MM.1S (cell line): ENCODE results near the gene PDE11A.

Source experiments
- DNase-seq: peaks from one replicate; pipeline ENCODE4 v3.0.0-alpha.2; 2015
- H2AFZ ChIP-seq: fragments of 300-600 bp; sonication (generic); 2 replicates; pipeline ENCODE4 v1.6.0; 2016; ENCODE audit warnings: antibody characterized with exemption, low read length
- H3F3A ChIP-seq: fragments of 300-600 bp; sonication (generic); 2 replicates; pipeline ENCODE4 v1.6.1; 2016; ENCODE audit warnings: mild to moderate bottlenecking, antibody characterized with exemption, low read length, moderate library complexity, mixed read lengths; ENCODE audit not compliant: insufficient read depth
- H3K27ac ChIP-seq: fragments of 300-600 bp; sonication (generic); 2 replicates; pipeline ENCODE4 v1.5.1; 2016; ENCODE audit warnings: mild to moderate bottlenecking, low read length
- H3K27me3 ChIP-seq: fragments of 300-600 bp; sonication (generic); replicated peaks from 2 replicates; pipeline ENCODE4 v1.6.0; 2016; ENCODE audit warnings: low read length; ENCODE audit not compliant: insufficient read depth
- H3K36me3 ChIP-seq: fragments of 300-600 bp; sonication (generic); replicated peaks from 2 replicates; pipeline ENCODE4 v1.6.1; 2016; ENCODE audit warnings: mild to moderate bottlenecking, low read length, mixed read lengths; ENCODE audit not compliant: insufficient read depth
- H3K4me1 ChIP-seq: fragments of 300-600 bp; sonication (generic); 2 replicates; pipeline ENCODE4 v1.6.1; 2016; ENCODE audit warnings: low read length, mixed read lengths
- H3K4me2 ChIP-seq: fragments of 300-600 bp; sonication (generic); 2 replicates; pipeline ENCODE4 v1.6.0; 2016; ENCODE audit warnings: low read depth, low read length
- H3K4me3 ChIP-seq: fragments of 300-600 bp; sonication (generic); 2 replicates; pipeline ENCODE4 v1.5.1; 2016; ENCODE audit warnings: low read length, mixed read lengths
- H3K79me2 ChIP-seq: fragments of 300-600 bp; sonication (generic); 2 replicates; pipeline ENCODE4 v1.6.1; 2016; ENCODE audit warnings: mixed run types, low read length, mixed read lengths
- H3K9ac ChIP-seq: fragments of 300-600 bp; sonication (generic); 2 replicates; pipeline ENCODE4 v1.6.1; 2016; ENCODE audit warnings: low read length, mixed read lengths
- H3K9me2 ChIP-seq: fragments of 300-600 bp; sonication (generic); replicated peaks from 2 replicates; pipeline ENCODE4 v1.6.1; 2016; ENCODE audit warnings: mild to moderate bottlenecking, low read length, mixed read lengths; ENCODE audit not compliant: insufficient read depth
- H3K9me3 ChIP-seq: fragments of 300-600 bp; sonication (generic); replicated peaks from 2 replicates; pipeline ENCODE4 v1.6.1; 2016; ENCODE audit warnings: mild to moderate bottlenecking, low read length, mixed read lengths; ENCODE audit not compliant: insufficient read depth
- H4K20me1 ChIP-seq: fragments of 300-600 bp; sonication (generic); 2 replicates; pipeline ENCODE4 v1.6.1; 2016; ENCODE audit warnings: mild to moderate bottlenecking, low read length, moderate library complexity, mixed read lengths; ENCODE audit not compliant: insufficient read depth
- EZH2 ChIP-seq: fragments of 300-600 bp; sonication (generic); optimal IDR thresholded peaks from 2 replicates; pipeline ENCODE3; 2017; ENCODE audit warnings: low read depth, mild to moderate bottlenecking, antibody characterized with exemption, low read length, mixed read lengths
- EZH2phosphoT487 ChIP-seq: fragments of 300-600 bp; sonication (generic); IDR thresholded peaks from 2 replicates; pipeline ENCODE4 v1.6.1; 2018; ENCODE audit warnings: antibody characterized with exemption, low read length
- TF ChIP-seq, protein P1 (sequence below): fragments of 300-600 bp; sonication (generic); IDR thresholded peaks from 2 replicates; pipeline ENCODE4 v1.5.1; 2016; ENCODE audit warnings: antibody characterized with exemption, low read length, mixed read lengths

The PDE11A gene

DNA sequence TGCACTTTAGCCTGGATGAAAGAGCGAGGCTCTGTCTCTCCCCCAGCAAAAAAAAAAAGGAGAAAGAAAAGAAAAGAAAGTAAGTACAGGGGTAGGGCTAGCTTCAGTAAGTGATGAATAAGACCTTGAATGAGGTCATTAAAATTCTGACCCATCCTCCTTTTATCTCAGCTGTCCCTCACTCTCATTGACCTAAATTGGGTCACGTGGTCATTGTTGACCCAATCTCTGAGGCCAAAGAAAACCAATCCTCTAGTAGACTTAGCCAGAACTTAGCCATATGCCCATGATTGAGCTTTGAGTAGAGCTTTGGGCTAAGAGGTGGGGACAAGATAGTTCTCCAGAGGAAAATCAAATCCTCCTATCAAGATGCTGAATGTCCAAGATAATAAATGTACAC lies 149.3 kb downstream of the PDE11A start:
- H3K4me3 ChIP-seq = no peak overlapping the region
- H3F3A ChIP-seq = no peaks in the 10 kb centered on the region
- H4K20me1 ChIP-seq = no peaks in the 10 kb centered on the region
- no peak overlapping the region for H2AFZ ChIP-seq
- H3K79me2 ChIP-seq = no peaks in the 10 kb centered on the region
- no peak for DNase-seq
- H3K27ac ChIP-seq = no peak overlapping the region
- no peaks in the 10 kb centered on the region for H3K9me2 ChIP-seq
- H3K27me3 ChIP-seq = no peaks in the 10 kb centered on the region
- no peak for TF ChIP-seq EZH2
- no peak for TF ChIP-seq EZH2phosphoT487
- TF ChIP-seq, protein P1, sequence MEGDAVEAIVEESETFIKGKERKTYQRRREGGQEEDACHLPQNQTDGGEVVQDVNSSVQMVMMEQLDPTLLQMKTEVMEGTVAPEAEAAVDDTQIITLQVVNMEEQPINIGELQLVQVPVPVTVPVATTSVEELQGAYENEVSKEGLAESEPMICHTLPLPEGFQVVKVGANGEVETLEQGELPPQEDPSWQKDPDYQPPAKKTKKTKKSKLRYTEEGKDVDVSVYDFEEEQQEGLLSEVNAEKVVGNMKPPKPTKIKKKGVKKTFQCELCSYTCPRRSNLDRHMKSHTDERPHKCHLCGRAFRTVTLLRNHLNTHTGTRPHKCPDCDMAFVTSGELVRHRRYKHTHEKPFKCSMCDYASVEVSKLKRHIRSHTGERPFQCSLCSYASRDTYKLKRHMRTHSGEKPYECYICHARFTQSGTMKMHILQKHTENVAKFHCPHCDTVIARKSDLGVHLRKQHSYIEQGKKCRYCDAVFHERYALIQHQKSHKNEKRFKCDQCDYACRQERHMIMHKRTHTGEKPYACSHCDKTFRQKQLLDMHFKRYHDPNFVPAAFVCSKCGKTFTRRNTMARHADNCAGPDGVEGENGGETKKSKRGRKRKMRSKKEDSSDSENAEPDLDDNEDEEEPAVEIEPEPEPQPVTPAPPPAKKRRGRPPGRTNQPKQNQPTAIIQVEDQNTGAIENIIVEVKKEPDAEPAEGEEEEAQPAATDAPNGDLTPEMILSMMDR = no peak
- no peaks in the 10 kb centered on the region for H3K36me3 ChIP-seq
- H3K4me2 ChIP-seq = no peak overlapping the region
- H3K9ac ChIP-seq = no peak overlapping the region
- H3K4me1 ChIP-seq = no peaks in the 10 kb centered on the region
- H3K9me3 ChIP-seq = no peaks in the 10 kb centered on the region

DNA sequence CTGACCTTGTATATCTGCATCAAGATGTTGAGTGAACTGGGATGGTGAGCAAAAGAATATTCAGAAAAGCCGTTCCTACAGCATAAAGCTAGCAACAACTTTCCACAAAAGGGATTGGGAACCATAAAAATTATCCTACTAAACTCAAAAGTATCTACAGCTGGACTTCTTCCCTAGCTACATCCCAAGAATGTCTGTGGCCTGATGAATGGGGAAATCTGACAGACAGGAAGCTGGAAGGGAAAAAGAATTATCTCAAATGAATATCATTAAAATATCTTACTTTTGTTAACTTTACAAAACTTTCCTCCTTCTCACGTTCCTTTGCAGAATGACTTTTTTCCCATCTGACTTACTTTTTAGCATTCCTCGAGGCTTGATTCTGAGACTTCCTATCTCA lies 150.9 kb downstream of the PDE11A start:
- no peaks in the 10 kb centered on the region for H3K9me3 ChIP-seq
- H2AFZ ChIP-seq = no peak overlapping the region
- no peaks in the 10 kb centered on the region for H3F3A ChIP-seq
- no peak for DNase-seq
- no peak for TF ChIP-seq EZH2
- no peak for TF ChIP-seq EZH2phosphoT487
- TF ChIP-seq, protein P1 = no peak
- H3K4me3 ChIP-seq = no peak overlapping the region
- H3K36me3 ChIP-seq = no peaks in the 10 kb centered on the region
- no peaks in the 10 kb centered on the region for H3K9me2 ChIP-seq
- H3K27me3 ChIP-seq = no peaks in the 10 kb centered on the region
- no peak overlapping the region for H3K4me2 ChIP-seq
- no peak overlapping the region for H3K27ac ChIP-seq
- no peaks in the 10 kb centered on the region for H4K20me1 ChIP-seq
- H3K79me2 ChIP-seq = no peaks in the 10 kb centered on the region
- H3K9ac ChIP-seq = no peak overlapping the region
- no peaks in the 10 kb centered on the region for H3K4me1 ChIP-seq

- Histone ChIP-seq H3K27ac (no peak overlapping the region), H3K4me3 (no peak overlapping the region), H3K4me1 (no peaks in the 10 kb centered on the region), H2AFZ (no peak overlapping the region), H3K36me3 (no peaks in the 10 kb centered on the region), H3F3A (no peaks in the 10 kb centered on the region), H3K9me3 (no peaks in the 10 kb centered on the region), H3K9me2 (no peaks in the 10 kb centered on the region), H3K27me3 (no peaks in the 10 kb centered on the region), H3K9ac (no peak overlapping the region), H3K4me2 (no peak overlapping the region), H3K79me2 (no peaks in the 10 kb centered on the region), H4K20me1 (no peaks in the 10 kb centered on the region)
- no peak for DNase-seq
- TF ChIP-seq, protein P1 = no peak
- TF ChIP-seq EZH2phosphoT487 = no peak
- no peak for TF ChIP-seq EZH2
Observed at GRCh38 chr2:177917169-177917568, 155.4 kb downstream of the PDE11A start.
